Measurements from ENCODE around the gene GMPR.
"Not testable (repeated sequence)": the region's sequence is repeated elsewhere in the genome, so short reads cannot be mapped to it uniquely, and the experiment has no call there.

GMPR gene

GRCh38 chr6:16251706-16252105 lies 13.3 kb downstream of the GMPR start:
- DNase-seq = no peak

DNA sequence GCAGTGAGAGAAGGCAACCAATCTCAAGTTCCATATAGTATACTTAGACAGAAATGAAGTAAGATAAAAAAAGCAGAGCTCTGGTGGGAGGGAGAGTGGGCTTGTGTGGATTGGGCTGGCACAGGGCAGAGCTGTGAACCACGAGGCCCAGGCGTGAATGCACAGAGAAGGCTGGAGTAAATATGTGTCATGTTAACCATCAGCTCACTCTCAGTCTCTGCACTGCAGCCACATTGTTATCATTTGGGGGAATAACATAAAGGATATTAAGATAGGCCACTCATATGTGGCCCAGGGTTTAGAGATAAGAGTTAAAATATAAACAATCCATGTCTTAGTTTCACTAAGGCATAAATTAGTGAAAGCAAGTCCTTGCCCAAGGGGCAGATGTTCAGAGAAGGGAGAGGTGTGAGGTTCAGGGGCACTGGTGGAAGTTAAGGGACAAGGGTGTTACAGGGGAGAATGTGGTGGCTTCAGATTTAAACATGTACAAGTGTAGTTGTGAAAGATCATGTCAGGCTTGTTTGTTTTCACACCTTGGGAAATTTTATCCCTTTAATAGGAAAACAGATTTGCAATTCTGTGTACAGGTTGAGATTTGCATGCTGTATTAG lies 14.4 kb downstream of the GMPR start:
- DNase-seq = no peak

- no peak for DNase-seq
These were observed 15.2 kb downstream of the GMPR start for GRCh38 chr6:16253399-16254144.

DNA sequence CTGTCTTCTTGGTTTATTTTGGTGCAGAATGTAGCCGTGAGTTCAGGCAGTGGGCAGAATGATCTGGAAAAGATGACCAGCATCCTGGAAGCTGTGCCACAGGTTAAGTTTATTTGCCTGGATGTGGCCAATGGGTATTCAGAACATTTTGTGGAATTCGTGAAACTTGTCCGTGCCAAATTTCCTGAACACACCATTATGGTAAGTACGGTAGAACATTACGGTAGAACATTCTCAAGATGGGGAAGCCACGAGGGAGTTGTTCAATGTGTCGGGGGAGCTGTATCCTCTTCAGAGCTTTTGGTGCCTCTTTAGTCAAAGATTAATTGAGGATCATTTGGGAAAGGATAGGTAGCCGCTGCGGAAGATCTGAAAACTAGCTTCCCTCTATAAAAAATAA lies 16.1 kb downstream of the GMPR start:
- no peak for DNase-seq

DNA sequence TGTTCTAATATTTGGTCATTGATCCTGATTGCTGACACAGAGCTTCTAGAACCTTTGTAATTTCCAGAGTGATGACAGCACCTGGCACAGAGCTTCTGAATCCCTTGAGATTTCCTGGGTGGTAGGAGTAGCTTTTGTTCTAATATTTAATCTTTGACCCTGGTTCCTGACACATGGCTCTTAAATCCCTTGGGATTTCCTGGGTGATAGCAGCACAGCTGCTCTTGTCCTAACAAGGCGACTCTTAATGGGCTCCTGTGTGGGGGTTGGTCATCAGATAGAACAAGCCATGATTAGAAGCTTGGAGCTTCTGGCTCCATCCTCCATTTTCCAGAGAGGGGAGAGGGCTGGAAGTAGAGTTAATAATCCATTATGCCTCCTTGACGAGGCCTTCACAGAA lies 18.4 kb downstream of the GMPR start:
- DNase-seq = no peak

- no peak for DNase-seq
These were observed 19.8 kb downstream of the GMPR start for GRCh38 chr6:16257999-16258708.

DNA sequence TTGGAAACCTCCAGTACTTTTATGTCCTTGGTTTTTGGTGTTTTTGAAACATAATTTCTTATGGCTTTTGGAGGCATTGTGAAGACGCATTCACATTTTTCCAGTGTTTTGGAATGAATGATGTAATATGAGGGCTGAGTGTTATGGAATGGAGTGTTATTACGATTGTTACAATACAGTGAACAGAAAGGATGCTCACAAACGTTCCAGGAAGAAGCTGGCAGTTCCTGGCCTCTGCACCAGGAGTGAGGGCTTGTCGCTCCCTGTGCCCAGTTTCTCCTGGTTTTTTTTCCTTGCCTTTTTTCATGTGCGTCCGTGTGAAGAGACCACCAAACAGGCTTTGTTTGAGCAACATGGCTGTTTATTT lies 20.3 kb downstream of the GMPR start:
- DNase-seq = no peak

DNA sequence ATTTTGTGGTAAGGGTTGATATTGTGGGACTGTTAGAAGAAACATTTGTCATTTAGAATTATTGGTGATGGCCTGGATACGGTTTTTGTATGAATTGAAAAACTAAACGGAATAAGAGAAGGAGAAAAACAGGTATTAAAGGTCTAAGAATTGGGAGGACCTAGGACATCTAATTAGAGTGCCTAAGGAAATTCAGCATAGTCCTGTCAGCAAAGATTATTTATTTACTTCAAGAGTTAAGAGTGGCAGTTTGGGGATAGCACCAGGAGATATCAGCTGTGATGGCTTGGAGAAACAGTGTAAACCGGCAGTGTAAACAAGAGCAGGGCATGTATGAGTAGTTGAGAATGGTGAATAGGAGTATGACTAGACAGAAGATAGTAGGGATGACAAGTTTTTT lies 21.2 kb downstream of the GMPR start:
- DNase-seq = not testable (repeated sequence)

GRCh38 chr6:16260602-16261001 lies 22.2 kb downstream of the GMPR start:
- not testable (repeated sequence) for DNase-seq

DNA sequence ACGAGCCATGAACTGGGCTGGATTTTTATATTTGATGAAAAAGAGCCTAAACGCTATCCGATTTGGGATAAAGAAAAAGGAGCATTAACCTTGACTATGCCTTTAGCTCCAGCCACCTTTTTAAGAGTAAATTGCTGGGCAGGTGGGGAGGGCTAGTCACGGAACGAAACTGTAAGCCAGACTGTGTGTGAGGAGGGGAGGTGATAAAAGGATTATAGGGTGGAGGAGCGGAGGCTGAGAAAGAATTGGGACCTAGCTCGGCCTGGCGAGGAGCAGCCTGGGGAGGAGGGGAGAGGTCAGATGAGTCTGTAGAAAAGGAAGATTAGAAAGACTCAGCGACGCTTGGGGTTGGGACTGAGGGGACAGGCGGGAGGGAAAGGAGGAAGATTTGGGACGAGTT lies 24.4 kb downstream of the GMPR start:
- not testable (repeated sequence) for DNase-seq

GRCh38 chr6:16263464-16264099 lies 25.2 kb downstream of the GMPR start:
- not testable (repeated sequence) for DNase-seq

DNA sequence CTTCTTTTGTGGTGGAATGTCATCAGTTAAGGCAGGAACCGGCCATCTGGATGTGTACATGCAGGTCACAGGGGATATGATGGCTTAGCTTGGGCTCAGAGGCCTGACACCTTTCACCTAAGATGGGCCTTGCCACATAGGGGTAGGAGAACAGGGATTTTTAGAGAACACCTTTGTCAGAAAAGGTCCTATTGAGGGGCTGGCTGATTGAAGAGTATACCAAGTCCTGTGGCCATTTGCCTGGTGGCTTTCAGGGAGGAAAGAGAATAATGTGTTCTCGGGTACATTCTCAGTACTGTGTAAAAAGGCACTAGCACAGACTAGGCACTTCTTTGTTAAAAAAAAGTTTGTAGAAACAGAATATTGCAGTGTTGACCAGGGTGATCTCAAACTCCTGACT lies 26.4 kb downstream of the GMPR start:
- DNase-seq = no peak

DNA sequence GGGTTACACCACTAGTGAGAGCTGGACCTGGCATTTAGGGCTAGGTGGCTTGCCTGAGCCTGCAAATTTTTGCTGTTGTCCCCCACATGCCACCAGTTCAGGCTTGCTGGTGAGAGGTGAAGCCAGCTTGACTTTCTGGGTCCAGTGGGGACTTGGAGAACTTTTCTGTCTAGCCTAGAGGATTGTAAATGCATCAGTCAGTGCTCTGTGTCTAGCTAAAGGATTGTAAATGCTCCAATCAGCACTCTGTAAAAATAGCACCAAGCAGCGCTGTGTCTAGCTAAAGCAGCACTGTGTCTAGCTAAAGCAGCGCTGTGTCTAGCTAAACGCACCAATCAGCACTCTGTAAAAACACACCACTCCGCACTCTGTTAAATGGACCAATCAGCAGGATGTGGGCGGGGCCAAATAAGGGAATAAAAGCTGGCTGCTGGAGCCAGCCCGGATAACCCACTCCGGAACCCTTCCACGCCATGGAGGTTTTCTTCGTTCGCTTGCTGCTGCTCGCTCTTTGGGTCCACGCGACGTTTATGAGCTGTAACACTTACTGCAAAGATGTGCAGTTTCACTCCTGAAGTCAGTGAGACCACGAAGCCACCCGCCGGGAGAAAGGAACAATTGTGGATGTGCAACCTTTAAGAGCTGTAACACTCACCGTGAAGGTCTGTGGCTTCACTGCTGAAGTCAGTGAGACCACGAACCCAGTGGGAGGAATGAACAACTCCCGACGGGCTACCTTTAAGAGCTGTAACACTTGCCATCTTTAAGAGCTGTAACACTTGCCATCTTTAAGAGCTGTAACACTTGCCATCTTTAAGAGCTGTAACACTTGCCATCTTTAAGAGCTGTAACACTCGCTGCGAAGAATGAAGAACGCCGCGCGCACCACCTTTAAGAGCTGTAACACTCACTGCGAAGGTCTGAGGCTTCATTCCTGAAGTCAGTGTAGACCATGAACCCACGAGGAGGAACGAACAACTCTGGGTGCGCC lies 27.3 kb downstream of the GMPR start:
- DNase-seq = no peak

DNA sequence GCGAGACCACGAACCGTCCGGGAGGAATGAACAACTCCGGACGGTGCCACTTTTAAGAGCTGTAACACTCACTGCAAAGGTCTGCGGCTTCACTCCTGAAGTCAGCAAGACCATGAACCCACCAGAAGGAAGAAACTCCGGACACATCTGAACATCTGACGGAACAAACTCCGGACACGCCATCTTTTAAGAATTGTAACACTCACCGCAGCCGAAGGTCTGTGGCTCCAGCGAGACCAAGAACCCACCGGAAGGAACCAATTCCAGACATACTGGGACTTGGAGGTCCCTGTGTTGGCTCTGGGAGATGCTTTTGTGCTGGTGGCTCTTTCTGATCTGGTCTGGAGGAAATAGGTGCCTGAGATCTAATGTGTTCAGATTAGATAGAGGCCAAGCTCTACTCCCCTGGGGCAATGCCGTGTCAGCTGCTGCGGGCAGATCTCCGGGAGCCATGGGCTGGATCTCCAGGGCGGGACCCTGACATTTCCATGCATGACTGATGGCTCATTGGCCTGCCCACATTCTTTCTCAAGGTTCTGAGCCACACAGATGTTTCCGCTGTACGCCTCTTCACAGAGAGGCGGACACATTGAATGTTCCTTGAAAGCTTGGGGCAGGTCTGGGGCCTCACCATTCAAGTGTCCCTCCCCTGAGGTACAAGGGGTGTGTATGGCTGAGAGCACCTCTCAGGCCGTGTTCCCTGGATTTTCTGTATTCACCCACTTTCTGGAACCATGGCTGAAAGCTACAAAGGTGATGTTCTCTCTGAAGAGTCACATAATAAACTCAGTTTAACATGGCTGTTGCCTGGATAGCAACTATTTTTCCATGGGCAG lies 29.3 kb downstream of the GMPR start:
- DNase-seq = no peak

- DNase-seq = not testable (repeated sequence)
These were observed 31.2 kb downstream of the GMPR start for GRCh38 chr6:16269442-16270070.

DNA sequence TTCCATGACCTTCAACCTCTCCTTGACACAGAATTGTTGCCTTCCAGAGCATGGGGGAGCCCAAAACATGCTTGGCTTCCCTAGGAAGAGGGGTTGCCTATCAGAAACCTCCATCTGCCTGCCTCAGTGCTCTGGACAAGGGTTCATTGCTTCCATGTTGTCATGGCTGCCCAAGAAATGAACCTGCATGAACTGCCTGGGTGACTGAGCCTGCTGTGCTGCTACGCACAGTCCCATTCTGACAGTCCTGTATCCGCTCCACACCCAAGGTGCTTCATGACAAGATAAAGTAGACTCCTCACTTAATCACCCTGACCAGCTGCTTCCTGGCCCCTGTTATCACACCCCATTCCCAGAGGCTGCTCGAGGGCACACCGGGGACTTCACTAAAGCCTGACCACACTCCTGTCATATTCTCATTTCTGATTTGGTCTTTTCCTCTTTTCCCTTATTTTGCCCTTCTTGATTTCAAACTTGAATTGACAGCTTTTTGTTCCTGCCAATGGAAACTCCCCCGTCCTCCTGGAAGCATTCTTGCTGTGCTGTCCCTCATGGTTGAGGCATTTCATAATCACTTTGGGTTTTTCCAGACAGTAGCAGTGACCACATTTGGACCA lies 31.9 kb downstream of the GMPR start:
- DNase-seq = no peak

DNA sequence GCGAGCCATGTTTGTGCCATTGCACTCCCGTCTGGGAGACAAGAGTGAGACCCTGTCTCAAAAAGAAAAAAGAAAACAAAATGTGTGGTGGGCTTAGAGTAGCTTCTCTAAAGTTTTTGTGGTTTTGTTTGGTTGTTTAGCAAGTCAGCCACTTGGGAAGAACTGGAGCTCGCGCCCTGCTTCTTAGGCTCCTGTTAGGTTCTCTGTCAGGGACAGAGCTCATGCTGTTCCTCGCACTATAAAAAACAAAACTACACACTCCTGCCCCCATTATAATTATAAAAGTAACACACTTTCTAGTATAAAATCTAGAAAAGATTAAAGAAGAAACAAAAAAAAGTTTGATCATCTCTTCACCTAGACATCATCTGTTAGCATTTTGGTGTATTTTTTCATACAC lies 33.0 kb downstream of the GMPR start:
- DNase-seq = no peak

GRCh38 chr6:16272201-16272600 lies 33.8 kb downstream of the GMPR start:
- no peak for DNase-seq

GRCh38 chr6:16273256-16273655 lies 34.9 kb downstream of the GMPR start:
- DNase-seq = no peak

DNA sequence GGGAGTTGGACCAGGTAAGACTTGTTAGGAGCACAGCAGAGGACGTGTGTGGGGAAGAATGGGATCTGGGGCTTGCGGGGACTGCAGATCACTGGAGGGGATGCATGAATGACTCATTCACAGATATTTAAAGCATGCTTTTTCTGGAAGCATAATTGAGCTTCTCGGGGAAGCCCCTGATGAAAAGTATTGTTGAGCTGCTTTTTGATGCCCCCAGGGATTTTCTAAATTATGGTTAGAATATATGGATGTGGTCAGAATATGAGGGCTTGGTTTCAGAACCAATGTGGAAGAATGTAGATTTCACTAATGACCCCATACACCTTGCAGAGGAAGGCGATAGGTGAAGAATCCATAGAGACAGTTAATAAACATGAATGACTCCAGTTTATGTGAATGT lies 36.1 kb downstream of the GMPR start:
- DNase-seq = no peak

Measured in activated gamma-delta T cell (primary cell).